Neural cell (in vitro differentiated cells): Measurements from ENCODE around the gene DHX36. TPM values are rescaled to one million over a fixed set of nuclear protein-coding genes. Genes with fewer than 3 reads are reported as not detected.

Source experiments
- H2AFZ ChIP-seq: fragments of 200-600, 300-800 bp; sonication (generic), shearing (Covaris generic); 2 replicates; pipeline ENCODE4 v1.6.0; 2014; ENCODE audit warnings: low read depth, mild to moderate bottlenecking, antibody characterized with exemption, low read length, moderate library complexity
- H3F3A ChIP-seq: fragments of 200-600 bp; shearing (Covaris generic); 2 replicates; pipeline ENCODE4 v1.6.1; 2016; ENCODE audit warnings: mild to moderate bottlenecking, moderate library complexity, mixed read lengths, antibody characterized with exemption, low read length; ENCODE audit not compliant: insufficient read depth, poor library complexity, severe bottlenecking
- H3K27ac ChIP-seq: fragments of 200-600, 300-800 bp; sonication (generic), shearing (Covaris generic); 2 replicates; pipeline ENCODE4 v1.5.1; 2014; ENCODE audit warnings: mild to moderate bottlenecking, low read length, moderate library complexity
- H3K27me3 ChIP-seq: fragments of 300-800, 200-600 bp; sonication (generic), shearing (Covaris generic); 2 replicates; pipeline ENCODE4 v1.6.0; 2014; ENCODE audit warnings: mild to moderate bottlenecking, low read depth, low read length, moderate library complexity; ENCODE audit not compliant: insufficient read depth
- H3K36me3 ChIP-seq: fragments of 300-800, 200-600 bp; sonication (generic), shearing (Covaris generic); 2 replicates; pipeline ENCODE4 v1.5.1; 2014; ENCODE audit warnings: mild to moderate bottlenecking, antibody characterized with exemption, low read length, moderate library complexity; ENCODE audit not compliant: insufficient read depth
- H3K4me2 ChIP-seq: fragments of 300-800, 200-600 bp; sonication (generic), shearing (Covaris generic); 2 replicates; pipeline ENCODE4 v1.6.0; 2014; ENCODE audit warnings: mild to moderate bottlenecking, low read length
- H3K4me3 ChIP-seq: fragments of 300-800, 200-600 bp; sonication (generic), shearing (Covaris generic); 2 replicates; pipeline ENCODE4 v1.5.1; 2014; ENCODE audit warnings: mild to moderate bottlenecking, low read length, moderate library complexity
- H3K79me2 ChIP-seq: fragments of 200-600 bp; shearing (Covaris generic); replicated peaks from 2 replicates; pipeline ENCODE4 v1.6.0; 2014; ENCODE audit warnings: mild to moderate bottlenecking, low read length, moderate library complexity; ENCODE audit not compliant: insufficient read depth
- H3K9ac ChIP-seq: fragments of 300-800, 200-600 bp; sonication (generic), shearing (Covaris generic); 2 replicates; pipeline ENCODE4 v1.6.1; 2016; ENCODE audit warnings: mild to moderate bottlenecking, low read length, mixed read lengths
- H3K9me2 ChIP-seq: fragments of 200-600 bp; shearing (Covaris generic); 2 replicates; pipeline ENCODE4 v1.6.1; 2016; ENCODE audit warnings: mild to moderate bottlenecking, low read length, mixed read lengths; ENCODE audit not compliant: insufficient read depth
- H3K9me3 ChIP-seq: fragments of 200-600, 300-800 bp; sonication (generic), shearing (Covaris generic); 2 replicates; pipeline ENCODE4 v1.6.1; 2016; ENCODE audit warnings: mild to moderate bottlenecking, mixed run types, low read length, moderate library complexity, mixed read lengths
- H4K20me1 ChIP-seq: fragments of 200-600 bp; shearing (Covaris generic); 2 replicates; pipeline ENCODE4 v1.6.1; 2016; ENCODE audit warnings: mild to moderate bottlenecking, mixed run types; ENCODE audit not compliant: insufficient read depth
- CTCF ChIP-seq: fragments of 450-650 bp; IDR thresholded peaks from 2 replicates; pipeline ENCODE4 v1.5.1; 2014; ENCODE audit warnings: antibody characterized with exemption, mild to moderate bottlenecking, moderate library complexity; ENCODE audit not compliant: poor library complexity, severe bottlenecking
- EP300 ChIP-seq: fragments of 450-650 bp; conservative IDR thresholded peaks from 2 replicates; pipeline ENCODE4 v1.6.1; 2014; ENCODE audit warnings: antibody characterized with exemption, mild to moderate bottlenecking, moderate library complexity; ENCODE audit not compliant: poor library complexity, severe bottlenecking
- EZH2 ChIP-seq: fragments of 200-600, 300-800 bp; shearing (Covaris generic), sonication (generic); IDR thresholded peaks from 2 replicates; pipeline ENCODE4 v1.6.1; 2014; ENCODE audit warnings: antibody characterized with exemption, low read length, borderline replicate concordance, mild to moderate bottlenecking; ENCODE audit not compliant: insufficient read depth, poor library complexity, severe bottlenecking
- MXI1 ChIP-seq: fragments of 450-650 bp; conservative IDR thresholded peaks from 2 replicates; pipeline ENCODE4 v1.6.1; 2014; ENCODE audit warnings: antibody characterized with exemption, mild to moderate bottlenecking; ENCODE audit not compliant: poor library complexity, severe bottlenecking
- POLR2AphosphoS5 ChIP-seq: IDR thresholded peaks from 2 replicates; pipeline ENCODE4 v1.6.1; 2012
- RAD21 ChIP-seq: fragments of 450-650 bp; conservative IDR thresholded peaks from 2 replicates; pipeline ENCODE4 v1.6.1; 2014; ENCODE audit warnings: antibody characterized with exemption, mild to moderate bottlenecking, moderate library complexity
- REST ChIP-seq: IDR thresholded peaks from 2 replicates; pipeline ENCODE4 v1.6.1; 2012; ENCODE audit warnings: borderline replicate concordance
- SMC3 ChIP-seq: fragments of 450-650 bp; conservative IDR thresholded peaks from 2 replicates; pipeline ENCODE4 v1.6.1; 2014; ENCODE audit warnings: antibody characterized with exemption, mild to moderate bottlenecking, moderate library complexity; ENCODE audit not compliant: poor library complexity
- TAF1 ChIP-seq: IDR thresholded peaks from 2 replicates; pipeline ENCODE4 v1.6.1; 2012; ENCODE audit warnings: low read depth
- polyA plus RNA-seq: library from polyadenylated mRNA; depleted of rRNA; stranded (reverse); fragments of >200 nt; gene quantifications from 2 replicates; pipeline ENCODE4 v1.2.3, GENCODE V29; 2014

DHX36 gene
- polyA plus RNA-seq, 1 donor from 2014 or later: 189 TPM

GRCh38 chr3:154227531-154227930 lies 96.8 kb downstream of the DHX36 start:
- Histone ChIP-seq H3K9me3 (no peaks in the 10 kb centered on the region), H3K4me2 (no peak overlapping the region), H4K20me1 (no peaks in the 10 kb centered on the region), H3K79me2 (no peaks in the 10 kb centered on the region), H3K9me2 (no peaks in the 10 kb centered on the region), H3K27me3 (no peaks in the 10 kb centered on the region), H3F3A (no peaks in the 10 kb centered on the region), H2AFZ (no peak overlapping the region), H3K27ac (no peak overlapping the region), H3K36me3 (no peaks in the 10 kb centered on the region), H3K4me3 (no peak overlapping the region), H3K9ac (no peak overlapping the region)
- TF ChIP-seq TAF1 (no peak), POLR2AphosphoS5 (no peak), EZH2 (no peak), SMC3 (no peak), RAD21 (no peak), CTCF (no peak), MXI1 (no peak), REST (no peak)

GRCh38 chr3:154225536-154225935 lies 98.8 kb downstream of the DHX36 start:
- TF ChIP-seq CTCF: no peak
- no peak for TF ChIP-seq MXI1
- no peak for TF ChIP-seq RAD21
- TF ChIP-seq REST: no peak
- TF ChIP-seq POLR2AphosphoS5: no peak
- TF ChIP-seq EP300: no peak
- no peak for TF ChIP-seq TAF1
- no peak for TF ChIP-seq SMC3
- no peak for TF ChIP-seq EZH2
- H3F3A ChIP-seq: no peaks in the 10 kb centered on the region
- H3K9ac ChIP-seq: no peak overlapping the region
- no peak overlapping the region for H2AFZ ChIP-seq
- no peak overlapping the region for H3K4me2 ChIP-seq
- no peaks in the 10 kb centered on the region for H3K9me2 ChIP-seq
- no peaks in the 10 kb centered on the region for H3K27me3 ChIP-seq
- H3K27ac ChIP-seq: no peak overlapping the region
- H3K4me3 ChIP-seq: no peak overlapping the region
- no peaks in the 10 kb centered on the region for H3K9me3 ChIP-seq
- no peaks in the 10 kb centered on the region for H3K36me3 ChIP-seq
- no peaks in the 10 kb centered on the region for H4K20me1 ChIP-seq
- no peaks in the 10 kb centered on the region for H3K79me2 ChIP-seq
